Fibroblast of pulmonary artery (primary cell): ENCODE results near the gene RNF224.
"Not testable (repeated sequence)": the region's sequence is repeated elsewhere in the genome, so short reads cannot be mapped to it uniquely, and the experiment has no call there.

Source experiments
- DNase-seq: peaks from one replicate; pipeline ENCODE4 v3.0.0-alpha.2; 2010; ENCODE audit warnings: low read depth
- H3K4me3 ChIP-seq: replicated peaks from 2 replicates; pipeline ENCODE4 v1.5.1; 2011; ENCODE audit warnings: low read depth, mild to moderate bottlenecking, control low read depth, low read length, moderate library complexity
- CTCF ChIP-seq: IDR thresholded peaks from 2 replicates; pipeline ENCODE4 v1.5.1; 2011; ENCODE audit warnings: mild to moderate bottlenecking, control low read depth, low read length, inconsistent platforms; ENCODE audit errors: missing control alignments

RNF224 gene

GRCh38 chr9:137253717-137254623 is 26.7 kb downstream of the RNF224 start:
- H3K4me3 ChIP-seq, result peak overlapping the region; percentile 73
- no peak for TF ChIP-seq CTCF
- no peak for DNase-seq

GRCh38 chr9:137254624-137255447 is 27.5 kb downstream of the RNF224 start, which contains the start of gene NELFB:
Gene NELFB (plus strand): TSS chr9:137255327.
- TF ChIP-seq CTCF, result no peak
- H3K4me3 ChIP-seq, result peak within 1 kb of the TSS; percentile 84
- DNase-seq, result peak; percentile 87

- DNase-seq, result peak; percentile 35
- TF ChIP-seq CTCF, result no peak
- peak overlapping the region; percentile 84 for H3K4me3 ChIP-seq
Measured at GRCh38 chr9:137255448-137256114, 28.3 kb downstream of the RNF224 start.

- no peak for DNase-seq
- TF ChIP-seq CTCF, result no peak
- peak overlapping the region; percentile 84 for H3K4me3 ChIP-seq
Measured at GRCh38 chr9:137256362-137256761, 29.1 kb downstream of the RNF224 start.

GRCh38 chr9:137256856-137257255 is 29.6 kb downstream of the RNF224 start:
- DNase-seq, result no peak
- no peak for TF ChIP-seq CTCF
- peak overlapping the region; percentile 84 for H3K4me3 ChIP-seq

GRCh38 chr9:137262173-137262908 is 35.0 kb downstream of the RNF224 start:
- H3K4me3 ChIP-seq, result not testable (repeated sequence)
- DNase-seq, result peak; percentile 62
- peak; percentile 38 for TF ChIP-seq CTCF
